GM18873 (cell line): ENCODE measurements around the gene ZNF628.

Experiments used
- ATAC-seq: cut with Tn5 transposase; IDR thresholded peaks from one replicate; pipeline ENCODE4 v1.9.1; 2021; ENCODE audit warnings: mild to moderate bottlenecking, moderate library complexity, moderate number of reproducible peaks; ENCODE audit not compliant: unreplicated experiment, low FRiP score

ZNF628 gene

DNA sequence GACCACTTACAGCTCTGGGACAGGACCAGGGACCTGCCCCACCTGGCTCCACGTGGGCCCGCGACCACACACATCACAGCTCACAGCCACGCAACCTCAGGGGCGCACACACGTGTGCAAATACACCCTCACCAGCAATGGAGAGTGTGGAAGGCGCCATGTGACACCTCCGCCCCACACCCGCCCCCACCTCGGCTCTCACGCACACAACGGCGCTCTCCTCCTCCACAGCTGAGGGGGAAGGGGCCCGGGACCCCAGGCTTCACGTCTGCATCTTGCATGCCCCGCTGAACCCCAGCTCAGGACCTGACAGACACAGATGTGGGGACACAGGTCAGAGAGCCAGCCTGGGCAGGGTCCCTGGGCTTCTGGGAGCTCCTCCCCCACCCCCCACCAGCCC, 26.9 kb upstream of the ZNF628 start:
- no peak for ATAC-seq

DNA sequence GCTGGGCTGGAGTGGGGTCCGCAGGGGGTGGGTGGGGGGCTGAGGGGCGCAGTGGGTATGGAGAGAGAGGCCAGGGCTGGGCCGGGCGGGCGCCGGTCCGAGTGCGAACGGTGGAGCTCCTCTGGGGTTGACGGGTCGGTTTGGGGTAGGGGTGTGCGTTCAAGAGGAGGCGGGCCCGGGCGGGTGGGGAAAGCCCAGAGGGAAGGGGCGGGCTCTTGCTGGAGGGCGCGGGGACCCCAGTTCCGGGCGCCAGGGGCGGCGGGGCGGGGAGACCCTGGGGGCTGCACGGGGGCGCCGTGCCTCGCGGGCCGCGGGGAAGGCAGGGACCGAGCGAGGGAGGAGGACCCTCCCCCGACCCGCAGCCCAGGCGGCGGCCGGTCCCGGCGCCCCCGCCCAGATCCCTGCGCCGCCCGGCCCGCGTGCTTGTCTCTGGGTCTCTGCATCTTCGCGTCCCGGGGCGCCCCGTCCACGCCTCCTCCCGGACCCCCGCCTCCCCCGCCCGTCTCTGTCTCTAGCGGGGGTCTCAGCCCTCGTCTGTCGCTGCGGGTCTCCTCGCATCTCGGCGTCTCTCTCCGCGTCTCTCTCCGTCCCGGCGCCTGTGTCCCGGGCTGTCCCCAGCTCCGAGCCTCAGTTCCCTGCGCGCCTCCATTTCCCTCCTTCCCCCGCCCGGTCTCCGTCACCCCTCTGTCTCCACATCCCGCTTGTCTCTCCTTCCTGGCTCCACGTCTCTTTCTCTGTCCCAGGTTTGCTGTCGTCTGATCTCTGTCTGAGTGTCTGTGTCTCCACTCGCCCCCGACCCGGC, 25.1 kb upstream of the ZNF628 start:
- ATAC-seq, result no peak

DNA sequence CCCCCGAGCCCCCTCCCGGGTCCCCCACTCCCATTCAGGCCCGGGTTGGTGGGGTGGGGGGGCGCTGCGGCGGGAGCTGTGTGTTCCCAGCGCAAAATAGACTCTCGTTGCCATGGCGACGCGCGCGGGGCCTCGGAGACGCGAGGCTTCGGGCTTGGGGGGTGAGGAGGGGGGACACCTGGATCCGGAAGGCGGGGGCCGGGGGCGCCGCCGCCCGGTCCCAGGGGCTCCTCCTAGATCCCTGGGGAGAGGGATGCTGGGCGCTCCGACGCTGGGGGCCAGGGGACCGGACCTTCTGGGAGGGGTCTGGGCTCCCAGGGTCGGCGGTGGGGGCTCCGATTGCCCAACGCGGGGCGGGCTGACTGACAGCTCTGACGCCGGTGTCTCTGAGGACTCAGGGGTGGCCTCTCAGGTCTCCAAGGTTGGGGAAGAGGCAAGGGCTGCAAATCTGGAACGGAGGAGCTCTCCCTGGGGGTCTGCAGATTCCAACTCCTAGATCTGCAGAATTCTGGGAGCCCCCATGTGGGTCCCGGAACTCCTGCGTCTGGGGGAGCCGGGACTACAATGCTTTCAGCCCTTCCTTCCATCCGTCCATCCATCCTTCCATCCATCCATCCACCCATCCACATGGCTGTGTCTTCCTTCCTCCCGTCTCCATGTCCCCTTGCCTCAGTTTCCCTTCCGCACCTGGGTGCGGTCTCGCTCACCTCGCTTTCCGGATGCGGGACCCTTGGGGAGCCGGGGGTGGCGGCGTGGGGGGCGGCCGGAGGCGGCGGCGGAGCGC, 24.3 kb upstream of the ZNF628 start:
- no peak for ATAC-seq

DNA sequence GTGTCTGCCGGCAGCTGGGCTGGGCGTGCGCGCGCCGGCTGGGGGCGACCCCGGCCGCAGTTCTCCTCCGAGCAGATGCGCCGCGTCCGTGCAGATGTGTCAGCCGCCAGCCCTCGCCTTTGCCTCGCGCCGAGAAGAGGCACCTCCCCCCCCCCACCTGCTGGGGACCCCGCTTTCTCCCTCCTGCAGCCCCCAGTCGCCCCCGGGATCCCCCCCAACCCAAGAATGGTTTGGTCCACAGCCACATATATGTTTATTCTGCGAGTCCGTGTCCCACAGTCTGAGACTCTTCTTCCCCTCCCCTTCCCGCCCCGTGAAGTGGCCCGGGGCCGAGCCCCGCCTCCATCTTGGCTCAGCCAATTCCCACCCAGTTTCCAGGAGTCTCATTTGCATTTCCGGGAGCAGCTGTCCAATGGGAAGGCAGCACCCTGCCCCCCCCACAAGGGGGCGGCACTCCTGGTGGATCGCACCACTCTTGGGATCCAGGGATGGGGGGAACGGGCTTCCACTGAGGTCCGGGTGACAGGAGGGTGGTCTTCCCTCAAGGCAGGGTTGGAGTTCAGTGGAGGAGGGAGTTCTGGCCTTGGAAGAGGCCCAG, 23.6 kb upstream of the ZNF628 start:
- no peak for ATAC-seq

DNA sequence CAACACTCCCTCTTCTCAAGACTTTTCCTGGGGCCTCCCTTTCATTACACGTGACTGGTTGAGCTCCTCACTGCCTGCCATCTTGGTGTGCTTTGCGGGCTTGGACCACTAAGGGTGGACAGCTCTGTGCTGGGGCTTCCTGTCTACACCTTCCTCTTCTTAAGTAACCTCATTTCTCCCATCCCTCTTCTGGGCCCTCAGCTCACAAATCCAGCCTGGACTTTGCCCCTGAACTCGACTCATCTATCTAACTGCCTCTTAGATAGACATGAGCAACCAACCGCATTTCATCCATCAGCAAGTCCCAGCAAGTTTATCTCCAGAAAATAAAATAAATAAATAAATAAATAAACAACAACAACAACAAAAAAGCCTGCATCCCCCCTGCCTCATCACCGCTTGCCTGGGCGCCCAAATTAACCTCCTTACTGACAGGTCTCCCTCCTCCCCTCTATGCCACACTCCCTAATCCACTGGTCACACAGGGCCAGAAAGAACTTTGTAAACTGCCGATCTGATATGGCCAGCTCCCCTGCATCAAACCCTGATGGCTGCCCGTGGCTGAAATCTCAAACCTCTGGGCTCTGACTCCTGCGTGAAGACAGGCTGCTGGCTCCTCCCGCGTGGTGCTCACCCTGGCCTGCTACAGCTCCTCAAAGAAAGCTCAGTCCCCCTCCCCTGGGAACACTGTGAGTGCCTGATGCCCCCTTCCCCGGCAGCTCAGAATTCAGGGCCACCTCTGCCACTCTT, 22.7 kb upstream of the ZNF628 start:
- ATAC-seq, result no peak

DNA sequence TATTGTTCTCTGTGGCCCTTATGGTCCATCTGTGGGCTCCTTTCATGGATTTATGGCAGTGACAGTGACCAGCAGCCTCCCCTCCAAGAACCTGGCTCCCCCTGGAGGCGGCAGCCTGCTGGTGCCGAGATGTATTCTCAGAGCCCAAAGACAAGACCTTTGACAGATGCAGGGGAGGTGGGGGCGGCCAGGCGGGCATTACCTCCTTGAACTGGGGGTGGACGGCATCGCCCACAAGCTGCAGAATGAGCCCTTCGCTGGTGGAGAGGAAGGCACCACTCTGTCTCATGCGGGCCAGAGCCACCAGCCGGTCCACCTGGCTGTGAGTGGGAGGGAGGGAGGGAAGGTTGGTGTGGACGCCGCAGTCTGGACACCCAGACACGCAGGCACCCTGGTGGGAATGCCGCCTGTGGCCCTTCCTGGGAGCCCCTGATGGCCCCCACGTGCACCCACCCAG, 21.6 kb upstream of the ZNF628 start:
- ATAC-seq, result no peak

DNA sequence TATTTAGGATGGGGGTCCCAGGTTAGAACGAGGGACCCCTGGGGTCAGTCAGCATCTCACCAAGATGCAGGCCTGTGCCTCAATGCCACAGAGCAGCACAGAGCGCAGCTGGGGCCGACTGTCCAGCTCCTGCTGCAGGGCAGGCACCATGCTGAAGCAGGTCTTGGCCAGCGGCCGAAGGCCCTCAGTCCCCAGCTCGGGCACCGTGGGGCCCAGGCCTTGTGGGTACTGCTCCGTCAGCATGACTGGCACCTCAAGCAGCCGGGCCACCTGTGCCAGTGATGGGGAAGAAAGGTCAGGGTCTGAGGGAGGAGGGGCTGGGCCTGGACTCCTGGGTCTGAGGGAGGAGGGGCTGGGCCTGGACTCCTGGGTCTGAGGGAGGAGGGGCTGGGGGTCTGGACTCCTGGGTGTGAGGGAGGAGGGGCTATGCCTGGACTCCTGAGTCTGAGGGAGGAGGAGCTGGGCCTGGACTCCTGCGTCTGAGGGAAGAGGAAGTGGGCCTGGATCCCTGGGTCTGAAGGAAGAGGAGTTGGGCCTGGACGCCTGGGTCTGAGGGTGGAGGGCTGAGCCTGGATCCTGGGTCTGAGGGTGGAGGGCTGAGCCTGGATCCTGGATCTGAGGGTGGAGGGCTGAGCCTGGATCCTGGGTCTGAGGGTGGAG, 20.7 kb upstream of the ZNF628 start:
- no peak for ATAC-seq

DNA sequence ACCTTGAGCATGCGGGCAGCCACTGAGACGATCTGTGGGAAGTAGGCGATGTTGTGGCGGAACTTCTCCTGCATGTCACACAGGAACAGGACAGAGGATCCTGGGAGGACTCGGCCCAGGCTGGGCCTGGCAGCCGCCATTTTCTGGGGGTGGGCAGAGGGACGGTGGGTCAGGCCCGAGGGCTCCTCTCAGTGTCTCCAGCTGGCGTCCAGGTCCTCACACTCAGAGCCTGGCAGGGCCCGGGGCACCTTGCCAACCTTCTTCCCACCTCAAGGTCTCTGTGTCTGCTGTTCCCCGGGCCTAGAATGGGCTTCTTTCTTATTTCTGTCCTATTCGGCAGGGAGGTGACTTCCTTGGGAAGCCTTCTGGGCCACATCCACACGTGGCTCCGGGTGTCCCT, 20.1 kb upstream of the ZNF628 start:
- no peak for ATAC-seq

DNA sequence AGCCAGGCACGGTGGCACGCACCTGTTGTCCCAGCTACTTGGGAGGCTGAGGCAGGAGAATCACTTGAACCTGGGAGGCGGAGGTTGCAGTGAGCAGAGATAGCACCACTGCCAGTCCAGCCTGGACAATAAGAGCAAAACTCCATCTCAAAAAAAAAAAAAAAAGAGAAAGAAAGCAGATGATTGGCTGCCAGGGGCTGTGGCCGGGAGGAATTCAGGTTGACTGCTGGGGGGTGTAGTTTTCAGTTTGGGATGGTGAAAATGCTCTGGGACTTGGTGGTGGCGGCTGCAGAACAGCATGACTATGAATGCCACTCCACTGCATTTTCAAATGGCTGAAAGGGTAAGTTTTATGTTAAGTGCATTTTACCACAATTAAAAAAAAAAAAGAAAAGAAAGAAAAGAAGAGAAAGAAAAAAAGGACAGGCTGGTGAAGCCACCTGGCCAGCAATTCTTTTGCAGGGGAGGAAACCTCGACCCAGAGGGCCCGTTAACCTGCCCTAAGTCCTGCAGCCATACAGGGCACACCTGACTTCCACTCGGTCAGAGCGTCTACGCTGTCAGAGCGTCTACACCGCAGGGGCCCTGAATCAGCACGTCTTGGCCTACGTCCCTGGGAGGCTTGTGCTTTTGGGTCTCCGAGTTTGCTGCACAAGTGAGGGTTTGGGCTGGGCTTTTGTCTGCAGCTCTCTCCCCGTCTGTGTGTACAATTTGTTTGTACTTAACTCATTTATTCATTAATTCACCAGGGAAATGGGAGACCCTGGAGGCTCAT, 18.5 kb upstream of the ZNF628 start:
- no peak for ATAC-seq

DNA sequence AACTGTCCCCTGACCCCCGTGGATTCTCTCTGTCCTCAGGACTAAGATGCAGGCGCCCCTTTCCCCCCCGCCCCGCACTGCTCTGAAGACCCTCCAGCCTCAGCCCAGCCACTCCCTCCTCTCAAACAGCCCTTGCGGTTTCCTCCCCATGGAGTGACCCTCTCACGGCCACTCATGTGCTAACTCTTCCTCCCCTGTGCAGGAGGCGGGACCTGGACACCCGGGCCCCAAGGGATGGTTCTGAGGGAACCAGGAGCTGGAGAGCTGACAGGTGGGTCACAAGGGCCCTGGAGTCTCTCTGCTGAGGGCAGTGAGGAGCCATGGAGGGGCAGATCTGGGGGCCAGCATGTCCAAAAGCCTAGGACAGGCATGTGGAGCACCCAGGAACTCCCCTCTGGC, 16.9 kb upstream of the ZNF628 start:
- ATAC-seq, result no peak

DNA sequence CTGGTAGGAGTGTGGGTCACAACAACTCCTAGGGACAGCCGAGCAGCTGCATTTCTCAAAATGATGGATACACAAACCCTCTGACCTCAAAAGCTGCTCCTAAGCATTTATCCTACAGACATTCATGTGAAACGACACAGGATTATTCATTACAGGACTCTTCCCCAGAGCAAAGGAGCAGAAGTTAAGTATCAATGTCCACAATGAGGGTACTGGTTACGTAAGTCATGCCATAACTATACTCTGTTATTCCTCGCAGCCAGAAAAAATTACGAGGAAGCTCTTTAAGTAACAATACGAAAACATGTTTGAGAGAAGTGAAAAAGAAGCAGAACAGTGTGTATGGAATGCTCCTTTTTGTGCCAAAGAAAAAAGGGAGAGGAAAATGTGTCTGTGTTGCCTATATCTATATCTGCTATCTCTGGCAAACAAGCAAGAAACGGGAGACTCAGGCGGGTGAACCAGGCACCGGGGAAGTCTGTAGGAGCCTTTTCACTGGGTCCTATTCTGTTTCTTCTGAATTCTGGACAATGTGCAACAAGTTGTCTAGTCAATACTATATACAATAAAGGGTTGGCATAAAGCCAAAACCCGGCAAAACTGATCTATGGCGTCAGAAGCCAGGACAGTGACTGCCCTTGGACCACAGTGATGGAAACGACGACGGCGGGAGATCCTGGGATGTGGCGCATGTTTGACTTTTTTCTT, 16.3 kb upstream of the ZNF628 start:
- ATAC-seq, result no peak

DNA sequence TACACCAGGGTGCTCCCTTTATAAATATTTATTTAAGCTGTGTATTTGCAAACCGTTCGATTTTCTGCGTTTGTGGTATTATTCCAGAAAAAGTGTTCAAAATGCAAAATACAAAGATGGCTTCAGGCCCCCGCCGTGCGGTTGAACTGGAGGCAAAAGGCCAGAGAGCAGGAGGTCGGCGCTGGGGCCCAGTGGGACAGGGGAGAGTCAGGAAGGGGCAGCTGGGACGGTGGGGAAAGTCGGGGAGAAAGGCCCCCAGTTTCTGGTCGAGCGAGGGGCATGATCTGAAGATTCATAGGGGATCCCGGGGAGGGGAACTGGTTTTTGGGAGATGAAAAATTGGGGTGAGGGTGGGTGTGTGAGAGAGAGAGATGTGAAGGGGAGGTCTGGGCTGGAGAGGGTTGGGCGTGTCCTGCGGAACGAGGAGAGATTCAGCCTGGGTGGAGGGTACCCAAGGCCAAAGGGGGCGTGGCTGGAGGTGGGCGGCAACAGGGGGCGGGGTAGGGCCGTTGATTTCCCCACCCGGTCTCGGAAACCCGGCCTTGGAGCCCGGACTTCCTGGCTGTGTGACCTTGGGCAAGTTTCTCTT, 15.7 kb upstream of the ZNF628 start:
- ATAC-seq, result no peak

DNA sequence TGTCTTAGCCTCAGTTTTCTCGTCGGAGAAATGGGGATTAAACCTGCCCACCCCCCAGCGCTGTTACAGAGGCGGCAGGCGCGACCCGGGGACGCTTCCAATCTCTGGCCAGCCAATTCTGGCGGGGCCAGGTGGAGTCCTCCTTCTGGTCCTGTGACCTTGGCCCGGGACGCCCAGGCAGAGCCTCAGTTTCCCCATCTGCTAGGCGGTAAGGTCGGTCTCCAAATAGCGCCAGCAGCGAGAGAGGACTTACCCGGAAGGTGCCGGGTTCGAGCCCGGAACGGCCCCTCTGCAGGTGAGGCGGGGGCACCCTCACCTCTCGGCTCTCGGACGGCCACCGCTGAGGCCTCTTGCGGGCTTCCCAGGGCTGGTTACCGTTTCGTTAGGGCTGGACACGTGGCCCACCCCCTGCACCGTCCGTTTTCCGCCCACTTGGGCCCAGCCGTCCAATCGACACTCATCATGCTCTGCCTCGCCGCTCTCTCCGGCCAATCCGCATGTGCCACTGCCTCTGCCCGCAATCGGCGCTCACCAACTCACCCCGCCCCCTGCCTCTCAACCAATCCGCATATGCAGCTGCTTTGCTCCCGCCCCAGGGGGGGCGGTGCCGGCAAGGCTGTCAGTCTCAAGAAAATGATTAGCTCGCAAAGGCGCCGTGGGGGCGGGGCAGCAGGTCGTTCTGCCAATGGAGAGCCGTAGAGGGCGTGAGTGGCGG, 15.0 kb upstream of the ZNF628 start, which contains the start of gene ISOC2:
TSS of gene ISOC2 (minus strand) at position 384 of the 715 bp plus-strand sequence. CDS start 5,156 bp downstream, outside the sequence.
- peak; percentile 94 for ATAC-seq

DNA sequence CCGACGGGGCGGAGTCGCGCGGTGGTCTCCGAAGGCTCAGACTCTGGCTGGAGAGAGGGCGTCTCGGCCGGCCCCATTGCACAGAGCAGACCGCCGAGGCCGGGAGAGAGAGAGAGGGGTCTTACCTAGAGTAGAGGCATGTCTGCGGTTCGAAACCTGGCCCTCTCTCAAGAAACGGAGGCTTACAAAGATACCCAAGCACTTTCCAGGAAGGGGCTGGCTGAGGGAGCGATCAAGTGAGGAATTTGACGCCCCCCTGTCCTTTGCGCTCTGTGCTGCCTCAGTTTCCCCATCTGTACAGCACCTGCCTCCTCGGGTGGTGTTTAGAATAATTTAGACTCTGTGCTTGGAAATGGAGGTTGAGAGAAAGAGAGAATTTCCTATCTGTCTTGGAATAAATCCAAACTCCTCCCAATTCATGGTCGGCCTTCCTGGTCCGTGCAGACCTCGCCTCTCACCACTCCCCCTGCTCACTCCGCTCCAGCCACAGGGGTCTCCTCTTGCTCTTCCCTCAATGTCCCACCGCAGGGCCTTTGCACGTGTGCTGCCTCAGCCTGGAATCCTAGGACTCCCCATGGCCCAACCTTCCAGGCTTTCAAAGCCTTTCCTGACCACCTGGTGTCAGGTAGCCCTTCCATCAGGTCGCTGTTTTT, 14.3 kb upstream of the ZNF628 start:
- ATAC-seq, result no peak

DNA sequence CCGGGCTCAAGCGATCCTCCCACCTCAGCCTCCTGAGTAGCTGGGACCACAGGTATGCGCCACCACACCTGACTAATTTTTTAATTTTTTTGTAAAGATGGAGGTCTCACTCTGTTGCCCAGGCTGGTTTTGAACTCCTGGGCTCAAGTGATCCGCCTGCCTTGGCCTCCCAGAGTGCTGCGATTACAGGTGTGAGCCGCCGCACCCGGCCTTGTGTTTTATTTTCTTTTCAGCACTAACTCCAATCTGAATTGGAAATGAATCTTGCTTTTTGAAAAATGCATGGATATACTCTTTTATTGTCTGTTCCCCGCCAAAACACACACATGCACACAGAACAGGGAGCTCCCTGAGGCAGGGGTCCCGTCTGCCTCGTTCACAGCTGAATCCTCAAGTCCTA, 13.7 kb upstream of the ZNF628 start:
- no peak for ATAC-seq

DNA sequence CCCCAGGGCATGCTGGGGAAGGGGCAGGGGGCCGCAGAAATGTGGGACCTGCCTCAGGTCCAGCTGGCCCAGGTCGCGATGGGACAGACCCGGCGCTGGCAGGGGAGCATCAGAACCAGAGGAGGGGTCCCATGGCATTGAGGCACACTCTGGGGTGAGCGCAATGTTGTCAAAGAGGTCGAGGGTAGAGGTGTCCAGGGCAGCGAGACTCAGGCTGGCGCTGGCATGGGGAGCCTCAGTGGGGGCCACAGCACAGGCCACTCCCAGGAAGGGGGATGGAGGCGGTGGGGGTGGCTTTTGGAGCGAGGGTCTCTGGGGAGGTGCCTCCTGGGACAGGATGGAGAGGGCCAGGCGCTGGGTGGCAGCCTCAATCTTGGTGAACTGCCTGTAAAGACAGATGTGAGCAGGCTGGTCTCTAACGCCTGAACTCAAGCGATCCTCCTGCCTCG, 12.8 kb upstream of the ZNF628 start:
- ATAC-seq, result no peak

DNA sequence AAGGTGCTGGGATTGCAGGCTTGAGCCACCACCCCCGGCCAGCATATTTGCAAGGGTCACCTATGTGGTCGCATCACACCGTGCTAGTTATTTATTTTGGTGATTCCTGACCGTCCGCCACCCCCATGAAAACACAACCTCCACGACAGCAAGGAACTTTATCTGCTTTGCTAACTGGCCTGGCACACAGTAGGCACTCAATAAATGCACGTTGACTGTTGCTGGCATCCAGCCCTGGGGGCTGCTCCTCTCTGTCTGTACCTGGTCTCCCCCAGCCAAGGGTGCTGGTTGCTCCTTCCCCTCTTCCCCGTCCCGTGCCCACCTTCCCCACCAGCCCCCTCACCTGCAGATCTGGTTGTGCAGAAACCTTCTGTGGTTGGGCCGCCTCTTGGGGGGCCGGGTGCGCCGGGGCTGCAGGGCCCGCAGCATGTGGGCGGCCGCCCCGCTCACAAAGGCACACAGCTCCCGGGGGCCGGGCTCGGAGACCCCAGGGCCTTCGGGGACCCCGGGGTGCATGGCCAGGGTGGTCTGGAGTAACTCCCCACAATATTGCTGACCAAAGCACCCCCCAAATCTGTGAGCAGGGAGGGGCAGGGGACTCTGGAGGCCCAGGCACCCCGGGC, 12.3 kb upstream of the ZNF628 start:
- no peak for ATAC-seq
